Naive B cell (primary cell): ENCODE data around the gene ERI3. TPM values are rescaled to one million over a fixed set of nuclear protein-coding genes. Genes with fewer than 3 reads are reported as not detected.
A peak's percentile ranks its signal among the peaks of the same experiment; 100 is the strongest.

Source experiments
- ATAC-seq, 2 donors: fragments of 150-1000 bp; cut with Tn5 transposase; 2 replicates each; pipeline ENCODE4 v1.10.0; 2021; ENCODE audit warnings: low read depth in 2 of 2, mild to moderate bottlenecking in 2 of 2, moderate library complexity in 2 of 2
- DNase-seq: peaks from one replicate; pipeline ENCODE4 v3.0.0; 2022
- H3K27ac Mint-ChIP-seq, 6 donors: one replicate each; pipeline ENCODE4 v1.8.0; 2020 to 2022; ENCODE audit warnings: mild to moderate bottlenecking in 6 of 6, mixed read lengths in 6 of 6, moderate library complexity in 5 of 6, inconsistent platforms in 2 of 6
- H3K27me3 Mint-ChIP-seq, 3 donors: one replicate each; pipeline ENCODE4 v1.8.0; 2021 to 2022; ENCODE audit warnings: mixed read lengths in 3 of 3, mild to moderate bottlenecking in 1 of 3
- H3K36me3 Mint-ChIP-seq, 2 donors: one replicate each; pipeline ENCODE4 v1.8.0; 2020 to 2022; ENCODE audit warnings: mixed read lengths in 2 of 2, inconsistent platforms in 1 of 2, mild to moderate bottlenecking in 1 of 2
- H3K4me1 Mint-ChIP-seq, 3 donors: one replicate each; pipeline ENCODE4 v1.8.0; 2020 to 2022; ENCODE audit warnings: mixed read lengths in 3 of 3, inconsistent platforms in 1 of 3, mild to moderate bottlenecking in 1 of 3, moderate library complexity in 1 of 3
- H3K4me3 Mint-ChIP-seq, 8 donors: one replicate each; pipeline ENCODE4 v1.8.0; 2020 to 2022; ENCODE audit warnings: mild to moderate bottlenecking in 8 of 8, mixed read lengths in 8 of 8, moderate library complexity in 8 of 8, inconsistent platforms in 2 of 8
- H3K9me3 Mint-ChIP-seq, 7 donors: one replicate each; pipeline ENCODE4 v1.8.0; 2020 to 2022; ENCODE audit warnings: mixed read lengths in 7 of 7, mild to moderate bottlenecking in 5 of 7, inconsistent platforms in 2 of 7, moderate library complexity in 1 of 7
- polyA plus RNA-seq, 6 donors: library from polyadenylated mRNA; unstranded; fragments of 300-500 nt; fragmentation: Illumina TruSeq; gene quantifications; one replicate each; pipeline ENCODE4 v1.2.3, GENCODE V29; 2021; ENCODE audit warnings: low read depth in 6 of 6

The ERI3 gene
- polyA plus RNA-seq, 6 donors from 2014 or later, result 42.3 to 69.2 (median 47.9) TPM

DNA sequence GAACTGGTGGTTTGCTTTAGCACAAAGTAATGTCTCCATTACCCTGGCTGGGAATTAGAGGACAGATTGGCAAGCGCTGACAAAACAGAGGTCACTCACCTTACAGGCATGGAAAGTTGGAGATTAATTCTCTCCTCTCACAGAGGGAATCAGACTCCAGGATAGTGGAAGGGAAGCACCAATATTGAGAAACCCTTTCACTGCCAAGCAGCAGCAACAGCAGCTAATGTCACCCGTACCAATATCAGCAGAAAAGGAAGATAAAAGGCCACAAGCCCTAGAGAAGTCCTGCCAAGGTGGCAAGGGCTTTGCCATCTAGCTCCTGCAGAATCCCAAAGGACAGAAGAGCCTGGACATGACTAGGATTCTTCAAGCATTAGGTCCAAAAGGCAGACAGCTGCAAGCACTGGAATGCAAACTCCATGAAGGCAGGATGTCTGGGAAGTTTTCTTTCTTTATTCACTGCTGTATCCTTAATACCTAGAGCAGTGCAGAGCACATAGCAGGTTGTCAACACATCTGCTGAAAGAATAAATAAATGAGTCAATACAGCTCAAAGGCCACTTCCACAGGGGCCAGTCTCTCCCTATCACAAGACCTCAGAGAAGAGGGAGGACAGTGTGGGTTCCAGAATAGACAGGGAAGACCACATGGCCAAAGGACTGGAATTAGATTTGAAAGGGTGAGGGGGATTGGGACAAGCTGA, 57.2 kb downstream of the ERI3 start:
- Mint-ChIP-seq H3K9me3 (no peaks in the 10 kb centered on the region), H3K4me3 (no peak overlapping the region), H3K36me3 (peaks cover 19 to 28% of the 10 kb centered on the region in 2 donors), H3K27me3 (no peaks in the 10 kb centered on the region), H3K27ac (no peak overlapping the region), H3K4me1 (peaks cover 0 to 8% (median 0%) of the 10 kb centered on the region in 3 donors)
- ATAC-seq (no peak), DNase-seq (no peak)

DNA sequence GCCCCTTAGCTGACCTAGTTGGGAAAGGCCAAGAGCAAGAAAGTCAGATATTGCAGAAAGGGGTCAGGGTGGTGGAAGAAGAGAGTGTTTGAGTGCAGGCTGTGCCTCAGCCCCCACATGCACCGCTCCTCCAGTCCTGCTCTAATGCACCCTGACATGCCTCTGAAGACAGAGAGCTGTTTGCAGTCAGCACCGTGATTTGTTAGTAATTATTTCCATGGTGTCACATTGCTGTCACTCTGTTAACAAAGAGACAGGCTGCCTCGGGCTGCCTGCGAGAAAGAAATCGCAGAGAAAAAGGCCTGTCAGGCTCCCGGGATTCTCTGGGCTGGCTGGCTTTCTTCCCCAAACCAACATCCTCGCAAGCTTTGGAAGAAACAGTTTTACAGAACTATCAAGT, 58.3 kb downstream of the ERI3 start:
- peak overlapping the region in 1 of 6 donors; percentile 19 for H3K27ac Mint-ChIP-seq
- H3K9me3 Mint-ChIP-seq, result no peaks in the 10 kb centered on the region
- no peaks in the 10 kb centered on the region for H3K27me3 Mint-ChIP-seq
- H3K36me3 Mint-ChIP-seq, result peaks cover 19 to 22% of the 10 kb centered on the region in 2 donors
- DNase-seq, result no peak
- H3K4me3 Mint-ChIP-seq, result no peak overlapping the region
- ATAC-seq, result no peak
- peaks cover 0 to 17% (median 0%) of the 10 kb centered on the region in 3 donors for H3K4me1 Mint-ChIP-seq

GRCh38 chr1:44296086-44296485, 59.0 kb downstream of the ERI3 start:
- no peak overlapping the region for H3K27ac Mint-ChIP-seq
- ATAC-seq (no peak), DNase-seq (no peak)
- no peaks in the 10 kb centered on the region for H3K27me3 Mint-ChIP-seq
- no peak overlapping the region for H3K4me3 Mint-ChIP-seq
- H3K4me1 Mint-ChIP-seq, result peaks cover 0 to 17% (median 0%) of the 10 kb centered on the region in 3 donors
- no peaks in the 10 kb centered on the region for H3K9me3 Mint-ChIP-seq
- peaks cover 19 to 20% of the 10 kb centered on the region in 2 donors for H3K36me3 Mint-ChIP-seq

- H3K9me3 Mint-ChIP-seq, result no peaks in the 10 kb centered on the region
- H3K27ac Mint-ChIP-seq, result no peak overlapping the region
- DNase-seq, result no peak
- H3K4me3 Mint-ChIP-seq, result no peak overlapping the region
- H3K36me3 Mint-ChIP-seq, result peaks cover 19 to 32% of the 10 kb centered on the region in 2 donors
- no peaks in the 10 kb centered on the region for H3K27me3 Mint-ChIP-seq
- ATAC-seq, result no peak
- H3K4me1 Mint-ChIP-seq, result peaks cover 0 to 17% (median 0%) of the 10 kb centered on the region in 3 donors
Observed at GRCh38 chr1:44294588-44295007, 60.5 kb downstream of the ERI3 start.

DNA sequence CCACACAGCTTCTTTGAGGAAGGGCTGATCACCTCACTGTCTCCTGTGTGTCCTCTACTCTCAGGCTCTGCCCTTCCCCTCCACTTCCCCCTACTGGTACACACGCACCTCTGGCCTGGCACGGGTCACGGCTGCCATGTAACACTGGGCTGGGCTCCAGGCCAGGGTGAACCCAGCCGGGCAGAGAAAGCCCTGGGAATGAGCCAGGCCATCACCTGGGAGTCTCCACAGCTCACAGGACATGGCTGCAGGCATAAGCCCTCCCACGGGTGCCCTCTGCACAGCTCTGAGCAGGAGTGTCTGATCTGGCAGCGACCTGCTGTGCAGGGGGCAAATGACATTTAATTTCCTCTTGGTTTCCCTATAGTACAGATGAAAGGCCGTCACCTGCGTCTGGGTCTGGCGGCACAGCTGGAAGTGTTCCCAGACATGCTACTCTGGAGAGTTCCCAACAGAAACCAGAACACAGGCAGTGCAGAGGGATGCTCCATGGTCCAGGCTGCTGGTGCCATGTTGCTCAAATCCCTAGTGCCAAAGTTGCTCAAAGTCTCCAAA, 61.2 kb downstream of the ERI3 start:
- ATAC-seq, result no peak
- H3K9me3 Mint-ChIP-seq, result no peaks in the 10 kb centered on the region
- peaks cover 19 to 37% of the 10 kb centered on the region in 2 donors for H3K36me3 Mint-ChIP-seq
- peaks cover 0 to 17% (median 0%) of the 10 kb centered on the region in 3 donors for H3K4me1 Mint-ChIP-seq
- peak overlapping the region in 1 of 6 donors; percentile 26 for H3K27ac Mint-ChIP-seq
- DNase-seq, result no peak
- no peak overlapping the region for H3K4me3 Mint-ChIP-seq
- H3K27me3 Mint-ChIP-seq, result no peaks in the 10 kb centered on the region

DNA sequence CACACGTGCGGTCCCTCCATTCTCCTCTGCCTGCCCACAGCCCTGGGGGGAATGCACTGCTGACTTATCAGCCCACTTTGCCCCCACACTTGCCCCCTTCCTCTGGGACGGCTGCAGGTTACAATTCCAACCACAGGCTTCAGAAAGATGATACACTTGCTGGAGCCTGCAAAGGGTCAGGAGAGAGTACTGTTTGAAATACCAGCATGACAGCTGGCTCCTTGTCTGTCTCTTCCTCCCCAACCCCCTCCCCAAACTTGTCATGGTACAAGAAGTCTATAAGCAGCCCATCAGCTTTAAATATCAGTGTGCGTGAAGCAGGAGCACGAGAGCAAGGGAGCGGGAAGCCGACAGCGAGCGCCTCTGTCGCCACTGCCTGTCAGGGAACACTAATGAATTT, 62.4 kb downstream of the ERI3 start:
- Mint-ChIP-seq H3K27ac (no peak overlapping the region), H3K27me3 (no peaks in the 10 kb centered on the region), H3K4me3 (peak overlapping the region in 1 of 8 donors; percentile 9), H3K36me3 (peaks cover 25 to 32% of the 10 kb centered on the region in 2 donors), H3K9me3 (no peaks in the 10 kb centered on the region), H3K4me1 (peaks cover 0 to 17% (median 4%) of the 10 kb centered on the region in 3 donors)
- ATAC-seq, result no peak
- no peak for DNase-seq

DNA sequence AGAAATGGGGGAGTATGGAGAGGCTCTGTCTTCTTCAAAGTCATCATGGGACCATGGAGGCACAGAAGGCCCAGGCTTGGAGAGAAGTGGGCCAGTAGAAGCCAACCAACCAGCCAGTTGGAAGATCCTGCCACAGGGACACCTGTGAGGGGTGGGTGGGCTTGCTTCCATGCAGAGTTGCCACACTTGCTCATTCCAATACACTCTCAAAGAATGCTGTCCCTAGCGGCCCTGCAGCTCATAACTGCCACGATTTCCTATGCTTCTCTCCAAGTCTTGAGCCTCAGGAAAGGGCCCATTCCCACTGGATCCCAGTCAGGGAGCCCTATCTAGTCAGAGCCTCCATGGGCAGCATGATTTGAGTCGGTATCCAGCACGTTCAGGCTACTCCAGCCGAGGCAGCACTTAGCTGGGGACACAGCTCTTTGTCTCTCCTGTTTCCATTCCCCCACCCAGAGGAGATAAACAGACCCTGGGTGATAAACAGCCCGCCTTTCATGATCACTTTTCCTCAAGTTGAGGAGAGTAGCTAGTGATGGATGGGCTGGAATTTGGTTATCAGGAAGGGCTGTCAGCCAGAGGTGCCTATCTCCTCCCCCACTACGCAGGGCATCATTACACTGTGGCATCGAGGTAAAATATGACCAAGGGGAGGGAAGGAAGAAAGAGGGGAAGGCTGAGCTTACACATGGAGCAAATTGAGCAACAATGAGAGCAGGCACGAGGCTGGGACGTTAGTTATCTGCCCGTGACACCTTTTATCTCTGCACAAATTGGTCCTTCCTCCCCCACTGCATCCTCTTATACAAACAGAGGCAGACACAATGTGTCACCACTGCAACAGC, 64.6 kb downstream of the ERI3 start:
- Mint-ChIP-seq H3K4me1 (peaks cover 3 to 17% (median 4%) of the 10 kb centered on the region in 3 donors), H3K27me3 (no peaks in the 10 kb centered on the region), H3K4me3 (no peak overlapping the region), H3K27ac (no peak overlapping the region), H3K36me3 (peaks cover 29 to 35% of the 10 kb centered on the region in 2 donors), H3K9me3 (no peaks in the 10 kb centered on the region)
- no peak for DNase-seq
- no peak for ATAC-seq

DNA sequence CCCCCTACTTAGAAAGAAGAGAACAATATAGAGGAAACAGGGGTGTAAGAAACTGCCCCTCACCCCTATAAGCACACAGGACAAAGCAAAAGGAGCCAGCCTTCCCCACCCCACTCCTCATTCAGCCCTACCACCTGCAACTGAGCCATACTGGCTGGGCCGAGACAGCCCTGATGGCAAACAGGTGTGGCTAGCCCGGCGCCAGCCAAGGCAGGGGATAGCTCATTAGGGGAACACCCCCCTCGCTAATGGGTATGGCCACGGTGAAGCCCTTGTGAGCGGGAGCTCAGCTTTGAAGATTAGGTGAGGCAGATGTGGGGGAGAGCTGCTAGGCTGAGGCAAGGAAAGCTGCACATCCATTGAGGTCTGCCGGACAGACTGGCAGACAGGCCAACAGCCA, 65.5 kb downstream of the ERI3 start:
- no peaks in the 10 kb centered on the region for H3K9me3 Mint-ChIP-seq
- peaks cover 3 to 19% (median 4%) of the 10 kb centered on the region in 3 donors for H3K4me1 Mint-ChIP-seq
- peaks cover 29 to 32% of the 10 kb centered on the region in 2 donors for H3K36me3 Mint-ChIP-seq

GRCh38 chr1:44288883-44289282, 66.2 kb downstream of the ERI3 start:
- H3K4me1 Mint-ChIP-seq, result peaks cover 4 to 16% (median 5%) of the 10 kb centered on the region in 3 donors
- no peak for ATAC-seq
- no peak overlapping the region for H3K27ac Mint-ChIP-seq
- H3K4me3 Mint-ChIP-seq, result no peak overlapping the region
- no peaks in the 10 kb centered on the region for H3K27me3 Mint-ChIP-seq
- no peaks in the 10 kb centered on the region for H3K9me3 Mint-ChIP-seq
- no peak for DNase-seq
- H3K36me3 Mint-ChIP-seq, result peaks cover 35 to 37% of the 10 kb centered on the region in 2 donors

More for the DNA sequence above, 65.5 kb downstream of the ERI3 start:
- H3K4me3 Mint-ChIP-seq, result no peak overlapping the region
- H3K27ac Mint-ChIP-seq, result peak overlapping the region in 1 of 6 donors; percentile 52
- ATAC-seq (no peak), DNase-seq (no peak)
- H3K27me3 Mint-ChIP-seq, result no peaks in the 10 kb centered on the region

DNA sequence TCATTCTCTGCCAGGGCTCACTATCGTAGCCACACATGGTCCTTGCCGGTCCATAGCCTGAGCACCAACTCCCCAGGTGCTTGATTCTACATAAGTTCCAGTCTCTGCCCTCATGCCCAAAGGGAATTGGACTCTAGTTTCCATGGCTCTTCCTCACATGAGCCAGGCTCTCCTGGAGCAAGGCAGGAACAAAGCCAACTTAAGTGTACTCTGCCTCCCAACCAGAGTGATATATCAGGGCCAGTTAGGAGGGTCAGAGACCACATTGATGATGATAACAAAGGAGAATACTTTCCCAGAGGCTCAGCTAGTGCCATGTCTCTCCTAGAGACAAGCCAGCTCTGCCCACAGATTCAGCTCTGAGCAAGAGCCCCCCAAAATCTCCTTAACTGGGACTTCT, 70.9 kb downstream of the ERI3 start:
- H3K4me1 Mint-ChIP-seq, result peaks cover 4 to 20% (median 9%) of the 10 kb centered on the region in 3 donors

DNA sequence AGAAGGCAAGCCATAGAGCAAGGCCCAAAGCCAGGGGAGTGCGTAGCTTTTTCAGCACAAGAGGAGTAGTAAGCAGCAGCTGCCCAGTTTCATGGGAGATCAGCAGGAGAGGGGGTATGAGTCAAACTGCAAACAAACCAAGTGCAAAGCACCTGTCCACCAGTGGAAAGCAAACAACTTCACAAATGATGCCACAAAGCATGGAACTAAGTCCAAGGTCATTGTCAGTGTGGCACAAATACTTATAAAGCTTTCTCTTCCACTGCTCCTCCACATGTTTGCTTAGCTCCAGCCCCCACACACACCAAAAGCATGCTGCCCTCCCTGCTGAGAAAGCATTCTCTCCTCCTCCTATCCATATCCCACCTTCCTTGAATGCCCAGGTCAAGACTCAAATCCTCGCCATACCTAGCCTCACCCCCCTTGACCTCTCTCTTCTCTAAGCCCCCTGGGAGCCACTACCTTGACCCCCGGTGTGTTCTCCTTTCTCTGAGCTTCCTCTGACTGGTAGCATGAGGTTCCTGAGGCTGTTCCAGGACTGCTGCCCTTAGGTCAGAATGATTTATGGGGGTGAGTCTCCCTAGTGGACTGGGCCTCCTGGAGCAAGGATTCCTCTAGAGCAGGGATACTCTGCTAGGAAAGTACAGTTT, 71.4 kb downstream of the ERI3 start:
- DNase-seq (no peak), ATAC-seq (no peak)
- Mint-ChIP-seq H3K27ac (peak overlapping the region in 1 of 6 donors; percentile 29), H3K27me3 (no peaks in the 10 kb centered on the region), H3K36me3 (peaks cover 21 to 41% of the 10 kb centered on the region in 2 donors), H3K9me3 (no peaks in the 10 kb centered on the region), H3K4me3 (no peak overlapping the region), H3K4me1 (peaks cover 6 to 20% (median 9%) of the 10 kb centered on the region in 3 donors)

More for the DNA sequence above, 70.9 kb downstream of the ERI3 start:
- no peak overlapping the region for H3K27ac Mint-ChIP-seq
- ATAC-seq, result no peak
- H3K36me3 Mint-ChIP-seq, result peaks cover 24 to 41% of the 10 kb centered on the region in 2 donors
- H3K9me3 Mint-ChIP-seq, result no peaks in the 10 kb centered on the region
- no peak for DNase-seq
- H3K27me3 Mint-ChIP-seq, result no peaks in the 10 kb centered on the region
- H3K4me3 Mint-ChIP-seq, result no peak overlapping the region

DNA sequence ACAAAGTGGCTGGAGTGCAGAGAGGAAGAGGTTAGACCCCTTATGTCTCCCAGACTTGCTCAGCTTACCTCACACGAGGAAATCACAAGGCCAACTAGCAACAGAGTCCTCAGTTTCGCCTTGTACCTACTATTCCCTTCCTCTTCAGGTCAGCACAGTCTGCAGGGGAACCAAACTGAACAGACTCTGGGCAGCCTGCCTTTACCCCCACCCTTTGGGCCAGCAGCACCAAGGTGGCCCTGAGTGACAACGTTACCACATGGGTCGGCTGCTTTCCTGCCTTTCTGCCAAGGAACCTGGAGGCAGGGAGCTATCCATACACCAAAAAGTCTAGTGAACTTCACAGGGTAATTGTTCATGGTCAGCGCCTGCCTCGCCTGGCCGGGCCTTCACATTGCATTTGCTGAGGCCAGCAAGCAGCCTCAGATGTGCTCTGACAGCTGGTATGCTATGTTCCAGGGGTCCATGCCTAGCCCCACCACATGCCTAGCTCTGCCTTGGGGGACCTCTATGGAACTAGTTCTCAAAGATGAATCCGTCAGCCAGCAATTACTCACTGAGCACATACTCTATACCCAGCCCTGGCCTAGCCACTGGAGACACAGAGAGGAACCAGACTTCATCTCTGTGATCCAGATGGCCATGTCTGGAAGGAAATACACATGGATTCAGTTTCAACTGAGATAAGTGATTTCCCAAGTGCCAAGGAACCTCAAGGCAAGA, 72.2 kb downstream of the ERI3 start:
- Mint-ChIP-seq H3K4me3 (no peak overlapping the region), H3K4me1 (peaks cover 3 to 20% (median 9%) of the 10 kb centered on the region in 3 donors), H3K36me3 (peaks cover 21 to 35% of the 10 kb centered on the region in 2 donors), H3K27me3 (no peaks in the 10 kb centered on the region), H3K9me3 (no peaks in the 10 kb centered on the region), H3K27ac (peak overlapping the region in 1 of 6 donors; percentile 26)
- DNase-seq (no peak), ATAC-seq (no peak)
